Measurements from ENCODE around the gene SPOCK2. TPM values are rescaled to one million over a fixed set of nuclear protein-coding genes. Genes with fewer than 3 reads are reported as not detected.

The SPOCK2 gene
- polyA plus RNA-seq, 1 donor, result 17.4 TPM

DNA sequence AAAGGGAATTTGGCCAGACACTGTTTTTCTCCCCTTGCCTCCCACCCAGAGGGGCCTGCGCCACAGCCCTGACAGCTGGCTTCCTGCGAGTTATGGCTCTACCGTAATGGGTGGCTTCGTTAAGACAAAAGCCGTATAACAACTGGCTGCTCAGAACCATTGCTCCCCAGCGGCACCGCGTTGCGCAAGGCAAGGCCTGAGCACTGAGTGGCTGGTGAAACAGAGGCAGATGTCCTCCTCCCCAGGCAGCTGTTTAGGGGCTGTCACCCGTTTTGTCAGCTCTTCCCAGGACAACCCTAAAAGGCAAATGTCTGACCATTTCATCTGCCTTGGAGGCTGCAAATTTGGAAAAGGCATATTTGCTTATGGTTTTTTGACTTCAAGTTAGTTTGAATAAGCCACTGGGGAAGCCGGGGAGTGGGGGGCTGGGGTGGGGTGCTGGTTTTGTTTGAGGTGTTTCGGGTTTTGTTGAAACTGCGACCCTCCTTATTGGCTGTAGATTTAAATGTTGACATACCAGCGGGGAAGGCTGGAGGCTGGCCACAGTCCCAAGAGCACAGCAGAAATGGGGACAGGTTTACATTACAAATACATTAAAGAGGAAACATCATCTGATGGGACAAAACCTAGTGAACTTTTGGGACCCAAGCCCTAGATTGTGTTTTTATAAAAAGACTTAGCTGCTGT, 681 bp upstream of the SPOCK2 start:
- peaks cover 8% of the 10 kb centered on the region for H3K9me3 ChIP-seq (ENCODE audit: control insufficient read depth, low read depth, low read length)
- peak; percentile 38 to 70 for DNase-seq
- WGBS (ENCODE audit: insufficient coverage, low lambda C conversion rate), result no CpG with 5 or more reads among the region's 14 CpGs
- H3K27me3 ChIP-seq (ENCODE audit: control insufficient read depth, insufficient read depth, low read length), result peaks cover 40% of the 10 kb centered on the region
- no peak overlapping the region for H3K27ac ChIP-seq (ENCODE audit: low read length)
- no peak overlapping the region for H3K4me3 ChIP-seq (ENCODE audit: low read length)
- peaks cover 22% of the 10 kb centered on the region for H3K4me1 ChIP-seq (ENCODE audit: control insufficient read depth, insufficient read depth, low read length)
- H3K36me3 ChIP-seq (ENCODE audit: control insufficient read depth, insufficient read depth, low read length), result no peaks in the 10 kb centered on the region

DNA sequence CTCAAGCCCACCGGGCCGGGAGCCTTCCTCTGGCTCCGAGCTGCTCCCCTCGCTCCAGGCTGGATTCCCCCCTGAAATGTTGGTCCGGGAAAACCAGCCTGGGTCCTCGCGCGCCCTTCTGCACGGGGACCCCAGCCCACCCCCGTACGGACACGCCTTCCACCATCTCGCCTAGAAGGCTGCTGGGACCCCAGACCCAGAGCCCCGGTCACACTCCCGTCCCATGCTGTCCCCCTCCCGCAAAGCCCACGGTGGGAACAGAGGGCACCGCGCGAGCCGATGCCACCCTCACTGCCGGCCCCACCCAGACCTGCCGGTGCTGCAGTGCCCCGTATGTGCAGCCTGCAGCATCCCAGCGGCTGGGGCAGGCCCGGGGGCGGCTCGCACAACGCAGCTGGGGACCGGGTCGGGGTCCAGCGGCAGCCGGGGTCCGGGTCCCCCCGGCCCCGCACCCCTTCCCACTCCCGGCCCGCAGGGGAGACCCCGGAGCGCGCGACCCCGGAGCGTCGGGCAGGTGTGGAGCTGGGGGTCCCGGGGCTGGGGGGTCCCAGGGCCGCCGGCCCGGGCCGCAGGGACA, 871 bp downstream of the SPOCK2 start:
- H3K36me3 ChIP-seq (ENCODE audit: control insufficient read depth, insufficient read depth, low read length), result no peaks in the 10 kb centered on the region
- peak in 1 of 2 donors; percentile 50 for DNase-seq
- peaks cover 8% of the 10 kb centered on the region for H3K9me3 ChIP-seq (ENCODE audit: control insufficient read depth, low read depth, low read length)
- no CpG with 5 or more reads among the region's 50 CpGs for WGBS (ENCODE audit: insufficient coverage, low lambda C conversion rate)
- H3K4me3 ChIP-seq (ENCODE audit: low read length), result peak overlapping the region; percentile 47
- peaks cover 40% of the 10 kb centered on the region for H3K27me3 ChIP-seq (ENCODE audit: control insufficient read depth, insufficient read depth, low read length)
- H3K4me1 ChIP-seq (ENCODE audit: control insufficient read depth, insufficient read depth, low read length), result peaks cover 22% of the 10 kb centered on the region
- no peak overlapping the region for H3K27ac ChIP-seq (ENCODE audit: low read length)

DNA sequence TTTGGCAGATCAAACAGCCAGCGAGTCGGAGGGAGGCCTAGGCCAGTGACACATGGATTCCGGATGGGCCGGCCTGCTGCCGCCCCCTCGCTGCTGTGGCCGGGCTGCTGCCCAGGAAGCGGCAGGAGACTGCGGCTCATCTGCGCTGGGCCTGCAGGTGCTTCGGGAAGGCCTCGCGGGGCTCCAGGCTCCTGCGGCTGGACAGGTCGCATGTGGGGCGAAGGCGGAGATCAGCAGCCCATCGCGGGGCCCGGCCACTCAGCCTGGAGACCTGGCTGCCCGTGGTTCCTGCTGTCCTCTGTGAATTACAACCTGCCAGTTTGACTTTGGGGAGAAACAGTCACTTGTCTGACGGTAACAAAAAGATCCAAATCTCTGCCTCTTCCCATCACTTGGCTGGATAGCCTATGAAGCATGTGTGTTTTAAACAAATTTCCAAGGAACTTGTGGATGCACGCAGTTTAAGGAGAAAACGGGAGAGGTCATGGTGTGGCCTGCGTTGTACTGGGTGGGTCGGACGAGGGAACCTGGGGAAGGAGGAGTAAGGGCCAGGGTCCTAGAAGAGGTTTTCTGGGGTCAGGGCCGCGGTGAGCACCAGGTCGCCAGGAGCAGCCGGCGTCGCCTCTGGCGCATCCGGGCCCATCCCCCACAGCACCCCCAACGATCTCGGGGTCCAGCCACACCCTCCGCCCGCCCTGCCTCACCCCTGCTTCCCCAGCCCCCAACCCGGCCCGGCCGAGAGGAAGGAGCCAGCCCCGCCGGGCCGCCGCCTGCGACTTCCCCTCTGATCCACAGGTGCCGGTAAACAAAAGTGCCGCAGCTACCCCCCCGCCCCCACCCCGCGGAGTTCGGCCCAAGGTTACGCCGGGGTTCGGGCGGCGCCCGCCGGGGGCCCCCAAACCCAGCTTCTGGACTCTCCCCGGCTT, 1.6 kb downstream of the SPOCK2 start:
- Histone ChIP-seq H3K4me1 (ENCODE audit: control insufficient read depth, insufficient read depth, low read length) (peaks cover 22% of the 10 kb centered on the region), H3K36me3 (ENCODE audit: control insufficient read depth, insufficient read depth, low read length) (no peaks in the 10 kb centered on the region), H3K27ac (ENCODE audit: low read length) (no peak overlapping the region), H3K27me3 (ENCODE audit: control insufficient read depth, insufficient read depth, low read length) (peaks cover 40% of the 10 kb centered on the region), H3K9me3 (ENCODE audit: control insufficient read depth, low read depth, low read length) (peaks cover 8% of the 10 kb centered on the region), H3K4me3 (ENCODE audit: low read length) (peak overlapping the region; percentile 47)
- WGBS (ENCODE audit: insufficient coverage, low lambda C conversion rate), result 40% methylated on average over 1 of the region's 61 CpGs
- peak in 1 of 2 donors; percentile 52 for DNase-seq

GRCh38 chr10:72085864-72086465, 2.4 kb downstream of the SPOCK2 start:
- Histone ChIP-seq H3K9me3 (ENCODE audit: control insufficient read depth, low read depth, low read length) (peaks cover 8% of the 10 kb centered on the region), H3K27ac (ENCODE audit: low read length) (no peak overlapping the region), H3K36me3 (ENCODE audit: control insufficient read depth, insufficient read depth, low read length) (no peaks in the 10 kb centered on the region), H3K4me1 (ENCODE audit: control insufficient read depth, insufficient read depth, low read length) (peaks cover 22% of the 10 kb centered on the region), H3K4me3 (ENCODE audit: low read length) (no peak overlapping the region), H3K27me3 (ENCODE audit: control insufficient read depth, insufficient read depth, low read length) (peaks cover 40% of the 10 kb centered on the region)
- WGBS (ENCODE audit: insufficient coverage, low lambda C conversion rate), result no CpG with 5 or more reads among the region's 1 CpG
- no peak for DNase-seq

- Histone ChIP-seq H3K27me3 (ENCODE audit: control insufficient read depth, insufficient read depth, low read length) (peaks cover 40% of the 10 kb centered on the region), H3K4me1 (ENCODE audit: control insufficient read depth, insufficient read depth, low read length) (peaks cover 22% of the 10 kb centered on the region), H3K4me3 (ENCODE audit: low read length) (no peak overlapping the region), H3K36me3 (ENCODE audit: control insufficient read depth, insufficient read depth, low read length) (no peaks in the 10 kb centered on the region), H3K9me3 (ENCODE audit: control insufficient read depth, low read depth, low read length) (peaks cover 8% of the 10 kb centered on the region), H3K27ac (ENCODE audit: low read length) (no peak overlapping the region)
- WGBS (ENCODE audit: insufficient coverage, low lambda C conversion rate), result no CpG with 5 or more reads among the region's 6 CpGs
- DNase-seq, result no peak
Measured at GRCh38 chr10:72085166-72085565, 3.2 kb downstream of the SPOCK2 start.

DNA sequence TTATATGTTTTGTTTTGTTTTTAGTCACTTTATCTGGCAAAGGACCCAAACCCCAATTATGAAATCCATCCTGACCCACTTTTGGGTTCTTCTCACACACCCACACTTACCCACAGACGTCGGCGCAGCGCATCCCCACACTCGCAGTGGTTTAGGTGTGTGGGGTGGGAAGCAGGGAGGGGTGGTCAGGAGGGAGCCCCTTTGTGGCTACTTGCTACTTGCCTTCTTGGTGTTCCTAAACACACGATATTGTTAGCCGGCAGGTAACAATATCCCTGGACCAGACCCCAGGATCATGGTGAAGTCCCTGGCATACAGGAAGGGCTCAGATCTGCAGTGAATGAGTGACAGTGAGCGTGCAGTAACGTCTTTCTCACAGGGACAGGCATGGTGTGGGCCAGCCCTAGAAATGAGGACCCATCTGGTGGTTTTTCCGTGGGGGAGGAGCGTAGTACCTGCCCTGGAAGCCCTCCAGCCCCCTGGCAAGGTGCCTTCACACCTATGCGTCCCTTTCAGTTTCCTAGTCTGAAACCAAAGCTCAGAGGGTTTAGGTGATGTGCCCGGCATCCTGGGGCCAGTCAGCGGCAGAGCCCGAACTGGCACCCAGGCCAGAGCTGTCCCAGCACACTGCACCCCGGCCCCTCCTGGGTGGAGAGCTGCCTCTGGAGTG, 4.4 kb downstream of the SPOCK2 start:
- no peak overlapping the region for H3K27ac ChIP-seq (ENCODE audit: low read length)
- 60% methylated on average over 1 of the region's 16 CpGs for WGBS (ENCODE audit: insufficient coverage, low lambda C conversion rate)
- H3K4me1 ChIP-seq (ENCODE audit: control insufficient read depth, insufficient read depth, low read length), result peaks cover 12% of the 10 kb centered on the region
- no peak overlapping the region for H3K4me3 ChIP-seq (ENCODE audit: low read length)
- H3K27me3 ChIP-seq (ENCODE audit: control insufficient read depth, insufficient read depth, low read length), result peaks cover 38% of the 10 kb centered on the region
- peaks cover 8% of the 10 kb centered on the region for H3K9me3 ChIP-seq (ENCODE audit: control insufficient read depth, low read depth, low read length)
- no peak for DNase-seq
- no peaks in the 10 kb centered on the region for H3K36me3 ChIP-seq (ENCODE audit: control insufficient read depth, insufficient read depth, low read length)

- Histone ChIP-seq H3K36me3 (ENCODE audit: control insufficient read depth, insufficient read depth, low read length) (no peaks in the 10 kb centered on the region), H3K4me1 (ENCODE audit: control insufficient read depth, insufficient read depth, low read length) (peaks cover 7% of the 10 kb centered on the region), H3K27ac (ENCODE audit: low read length) (no peak overlapping the region), H3K4me3 (ENCODE audit: low read length) (no peak overlapping the region), H3K27me3 (ENCODE audit: control insufficient read depth, insufficient read depth, low read length) (peaks cover 30% of the 10 kb centered on the region), H3K9me3 (ENCODE audit: control insufficient read depth, low read depth, low read length) (peaks cover 8% of the 10 kb centered on the region)
- no CpG with 5 or more reads among the region's 6 CpGs for WGBS (ENCODE audit: insufficient coverage, low lambda C conversion rate)
- DNase-seq, result no peak
Measured at GRCh38 chr10:72082856-72083789, 5.2 kb downstream of the SPOCK2 start.

DNA sequence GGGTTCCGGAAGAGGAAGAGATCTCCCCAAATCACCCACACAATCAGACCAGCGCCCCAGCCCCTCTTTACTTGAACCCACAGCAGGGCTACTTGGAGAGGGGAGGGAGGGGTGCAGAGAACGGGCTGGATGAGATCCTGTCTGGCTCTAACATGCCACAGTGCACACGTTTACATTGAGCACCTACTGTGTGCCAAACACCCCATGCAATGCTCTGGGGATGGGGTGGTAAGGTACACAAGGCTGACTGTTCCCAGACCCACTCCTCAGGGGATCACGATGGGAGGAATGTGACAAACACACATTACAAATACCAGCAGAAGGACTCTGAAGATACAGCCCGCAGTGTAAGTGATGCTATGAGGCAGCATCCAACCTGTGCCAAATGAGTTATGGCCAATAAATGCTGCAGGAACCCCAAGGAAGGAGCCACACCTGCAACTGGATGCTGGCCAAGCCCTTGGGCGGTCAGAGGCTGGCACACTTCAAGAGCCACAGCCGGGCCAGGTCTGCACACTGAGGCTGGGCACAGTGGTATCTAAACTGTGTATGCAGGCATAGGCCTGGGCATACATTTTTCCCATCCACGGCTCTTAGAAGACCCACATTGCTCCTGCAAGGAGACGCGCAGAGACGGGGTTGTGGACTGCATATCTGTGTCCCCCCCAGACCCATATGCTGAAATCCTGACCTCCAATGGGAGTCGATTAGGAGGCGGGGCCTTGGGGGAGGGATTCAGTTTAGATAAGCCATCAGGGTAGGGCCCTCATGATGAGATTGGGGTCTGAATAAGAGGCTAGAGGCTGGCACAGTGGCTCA, 6.4 kb downstream of the SPOCK2 start:
- Histone ChIP-seq H3K27me3 (ENCODE audit: control insufficient read depth, insufficient read depth, low read length) (peaks cover 21% of the 10 kb centered on the region), H3K36me3 (ENCODE audit: control insufficient read depth, insufficient read depth, low read length) (no peaks in the 10 kb centered on the region), H3K4me1 (ENCODE audit: control insufficient read depth, insufficient read depth, low read length) (no peaks in the 10 kb centered on the region), H3K9me3 (ENCODE audit: control insufficient read depth, low read depth, low read length) (peaks cover 3% of the 10 kb centered on the region), H3K4me3 (ENCODE audit: low read length) (no peak overlapping the region), H3K27ac (ENCODE audit: low read length) (no peak overlapping the region)
- no peak for DNase-seq
- no CpG with 5 or more reads among the region's 14 CpGs for WGBS (ENCODE audit: insufficient coverage, low lambda C conversion rate)

DNA sequence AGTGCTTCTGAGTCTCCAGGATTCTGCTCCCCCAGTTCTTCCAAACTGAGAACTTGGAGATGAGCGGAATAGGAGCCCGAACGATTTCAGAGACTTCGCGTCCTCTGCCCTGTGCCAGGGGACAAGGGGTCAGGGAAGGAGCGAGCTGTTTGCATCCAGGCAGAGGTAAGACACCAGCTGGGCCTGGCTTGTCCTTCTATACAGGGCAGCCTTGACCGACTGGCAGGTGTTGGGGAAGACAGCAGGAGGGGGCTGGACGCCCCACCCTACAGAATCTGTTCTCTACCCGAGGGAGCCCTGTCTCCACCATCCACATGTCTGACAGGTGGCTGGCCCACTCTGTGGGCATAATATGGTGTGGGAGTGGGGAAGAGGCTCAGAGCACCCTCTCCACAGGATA, 7.1 kb downstream of the SPOCK2 start:
- no peak overlapping the region for H3K27ac ChIP-seq (ENCODE audit: low read length)
- H3K4me3 ChIP-seq (ENCODE audit: low read length), result no peak overlapping the region
- WGBS (ENCODE audit: insufficient coverage, low lambda C conversion rate), result no CpG with 5 or more reads among the region's 9 CpGs
- DNase-seq, result no peak
- H3K27me3 ChIP-seq (ENCODE audit: control insufficient read depth, insufficient read depth, low read length), result peaks cover 13% of the 10 kb centered on the region
- H3K9me3 ChIP-seq (ENCODE audit: control insufficient read depth, low read depth, low read length), result no peaks in the 10 kb centered on the region
- H3K36me3 ChIP-seq (ENCODE audit: control insufficient read depth, insufficient read depth, low read length), result no peaks in the 10 kb centered on the region
- H3K4me1 ChIP-seq (ENCODE audit: control insufficient read depth, insufficient read depth, low read length), result no peaks in the 10 kb centered on the region
